GM12878 (cell line): Measurements from ENCODE around the gene GNL3. TPM values are rescaled to one million over a fixed set of nuclear protein-coding genes. Genes with fewer than 3 reads are reported as not detected.

Source experiments
- ATF7 ChIP-seq: fragments of 450-650 bp; IDR thresholded peaks from 2 replicates; pipeline ENCODE4 v1.6.1; 2016; ENCODE audit warnings: low read depth, mild to moderate bottlenecking
- DPF2 ChIP-seq: fragments of 450-650 bp; IDR thresholded peaks from 2 replicates; pipeline ENCODE4 v1.6.1; 2017; ENCODE audit warnings: mild to moderate bottlenecking
- E2F4 ChIP-seq: IDR thresholded peaks from 2 replicates; pipeline ENCODE4 v1.6.1; 2012; ENCODE audit warnings: low read depth, low read length, improper control_type of control experiment
- HDGF ChIP-seq: fragments of 450-650 bp; IDR thresholded peaks from 2 replicates; pipeline ENCODE4 v1.6.1; 2016; ENCODE audit warnings: antibody characterized with exemption
- IKZF2 ChIP-seq, 2 experiments: fragments of 450-650 bp; IDR thresholded peaks; 2 replicates each; pipeline ENCODE4 v1.6.1; 2017; ENCODE audit warnings: mild to moderate bottlenecking in 2 of 2, moderate library complexity in 2 of 2
- KLF5 ChIP-seq: fragments of 450-650 bp; IDR thresholded peaks from 2 replicates; pipeline ENCODE4 v1.6.1; 2014; ENCODE audit warnings: mild to moderate bottlenecking; ENCODE audit not compliant: partially characterized antibody
- MEF2B ChIP-seq: fragments of 450-650 bp; IDR thresholded peaks from 2 replicates; pipeline ENCODE4 v1.6.1; 2018; ENCODE audit warnings: mild to moderate bottlenecking, moderate library complexity; ENCODE audit not compliant: partially characterized antibody, poor library complexity, severe bottlenecking
- MTA3 ChIP-seq: IDR thresholded peaks from 2 replicates; pipeline ENCODE4 v1.6.1; 2012; ENCODE audit warnings: low read length, inconsistent platforms, borderline replicate concordance
- MXI1 ChIP-seq: fragments of 150-350 bp; IDR thresholded peaks from 2 replicates; pipeline ENCODE4 v1.6.1; 2011; ENCODE audit warnings: low read depth, mild to moderate bottlenecking, inconsistent platforms, low read length, improper control_type of control experiment
- POLR2AphosphoS5 ChIP-seq: IDR thresholded peaks from 2 replicates; pipeline ENCODE4 v1.6.1; 2011; ENCODE audit warnings: mild to moderate bottlenecking, low read length, inconsistent platforms
- SIN3A ChIP-seq: IDR thresholded peaks from 2 replicates; pipeline ENCODE4 v1.6.1; 2012; ENCODE audit warnings: low read depth, low read length, improper control_type of control experiment
- SUPT20H ChIP-seq: IDR thresholded peaks from 2 replicates; pipeline ENCODE4 v1.6.1; 2011; ENCODE audit warnings: low read depth, mild to moderate bottlenecking, low read length, moderate library complexity, borderline replicate concordance; ENCODE audit not compliant: control insufficient read depth
- TAF1 ChIP-seq: IDR thresholded peaks from 2 replicates; pipeline ENCODE4 v1.6.1; 2011; ENCODE audit warnings: mild to moderate bottlenecking, low read depth, low read length, borderline replicate concordance
- TARDBP ChIP-seq: IDR thresholded peaks from 2 replicates; pipeline ENCODE4 v1.6.1; 2016; ENCODE audit warnings: borderline replicate concordance
- TCF3 ChIP-seq: IDR thresholded peaks from 2 replicates; pipeline ENCODE4 v1.6.1; 2012; ENCODE audit warnings: low read depth, mild to moderate bottlenecking, low read length, borderline replicate concordance; ENCODE audit not compliant: insufficient read depth
- WRNIP1 ChIP-seq: IDR thresholded peaks from 2 replicates; pipeline ENCODE4 v1.6.1; 2011; ENCODE audit warnings: low read depth, low read length, improper control_type of control experiment, borderline replicate concordance
- YY1 ChIP-seq: IDR thresholded peaks from 2 replicates; pipeline ENCODE4 v1.6.1; 2011; ENCODE audit warnings: low read depth, mild to moderate bottlenecking, low read length
- ZNF274 ChIP-seq: IDR thresholded peaks from one replicate; pipeline ENCODE4 v1.8.0; 2011; ENCODE audit not compliant: insufficient read length, insufficient read depth
- polyA plus RNA-seq, 11 experiments: library from polyadenylated mRNA; depleted of rRNA in 4 of 11; unstranded in 6 of 11; stranded (reverse) in 5 of 11; fragments of >200 nt; fragmentation: Nextera tagmentation in 4 of 11; fragmentation: Illumina TruSeq in 1 of 11; extraction: Ambion mirVana in 4 of 11; extraction: Trizol in 1 of 11; gene quantifications; 1 replicate in 1 of 11; 2 replicates in 10 of 11; pipeline versions ENCODE4 v1.2.1 to v1.2.3, GENCODE V29; 2011 to 2016; ENCODE audit warnings: inconsistent platforms in 2 of 11, missing spikeins in 2 of 11, low read depth in 1 of 11
- total RNA-seq, 4 experiments: library from RNA; depleted of rRNA in 3 of 4; stranded (reverse); fragments of >200 nt in 3 of 4; fragmentation: Illumina TruSeq in 1 of 4; extraction: Trizol in 1 of 4; gene quantifications; 2 replicates each; pipeline versions ENCODE4 v1.2.1 to v1.2.3, GENCODE V29; 2013 to 2021
- TF ChIP-seq, protein P1 (sequence below): fragments of 450-650 bp; IDR thresholded peaks from 2 replicates; pipeline ENCODE4 v1.6.1; 2017; ENCODE audit warnings: mild to moderate bottlenecking, low read depth, inconsistent platforms; ENCODE audit not compliant: poor library complexity, severe bottlenecking
- TF ChIP-seq, protein P2 (sequence below): IDR thresholded peaks from 2 replicates; pipeline ENCODE4 v1.6.1; 2012; ENCODE audit warnings: improper control_type of control experiment, low read depth, low read length; ENCODE audit not compliant: insufficient replicate concordance

Gene GNL3
- total and polyA plus RNA-seq, 10 of the 15 experiments (the other 5 are each of a cell fraction or from before 2014, with no cell fraction given): 172 to 368 (median 257) TPM

DNA sequence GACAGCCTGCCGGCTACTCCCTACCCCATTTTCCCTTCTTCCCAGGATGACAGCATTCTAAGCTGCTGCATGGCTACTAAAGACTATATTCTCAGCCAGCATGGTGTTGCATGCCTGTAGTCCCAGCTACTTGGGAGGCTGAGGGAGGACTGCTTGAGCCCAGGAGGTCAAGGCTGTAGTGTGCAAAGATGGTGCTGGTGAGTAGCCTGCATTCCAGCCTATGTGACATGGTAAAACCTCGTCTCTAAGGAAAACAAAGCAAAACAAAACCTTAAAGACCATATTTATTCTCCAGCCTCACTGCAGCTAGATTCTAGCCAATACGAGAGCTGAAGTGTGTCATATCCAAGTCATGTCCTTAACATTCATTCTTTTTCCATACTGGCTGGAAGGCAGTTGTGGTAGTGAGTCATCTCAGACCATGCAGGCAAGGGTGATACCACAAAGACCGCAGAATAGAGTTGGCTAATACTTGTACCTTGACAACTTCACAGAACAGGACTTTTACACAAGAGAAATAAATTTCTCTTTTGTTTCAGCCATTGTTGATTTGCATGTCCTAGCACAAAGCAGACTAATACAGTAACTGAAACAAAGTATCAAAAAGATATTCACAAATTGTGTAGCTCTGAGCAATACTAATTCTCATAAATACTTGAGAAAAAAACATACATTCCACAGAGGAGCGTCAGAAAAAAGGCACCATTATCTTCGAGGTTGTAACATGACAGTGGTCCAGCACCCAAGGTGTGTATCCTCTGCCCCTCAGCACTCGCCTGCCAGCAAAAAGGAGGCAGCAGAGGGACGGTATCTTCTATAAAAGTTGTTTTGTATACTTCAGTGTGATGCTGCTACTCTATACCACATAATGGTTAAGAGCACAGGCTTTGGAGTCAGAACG lies 15.0 kb upstream of the GNL3 start (continued):
- TF ChIP-seq, protein P1, sequence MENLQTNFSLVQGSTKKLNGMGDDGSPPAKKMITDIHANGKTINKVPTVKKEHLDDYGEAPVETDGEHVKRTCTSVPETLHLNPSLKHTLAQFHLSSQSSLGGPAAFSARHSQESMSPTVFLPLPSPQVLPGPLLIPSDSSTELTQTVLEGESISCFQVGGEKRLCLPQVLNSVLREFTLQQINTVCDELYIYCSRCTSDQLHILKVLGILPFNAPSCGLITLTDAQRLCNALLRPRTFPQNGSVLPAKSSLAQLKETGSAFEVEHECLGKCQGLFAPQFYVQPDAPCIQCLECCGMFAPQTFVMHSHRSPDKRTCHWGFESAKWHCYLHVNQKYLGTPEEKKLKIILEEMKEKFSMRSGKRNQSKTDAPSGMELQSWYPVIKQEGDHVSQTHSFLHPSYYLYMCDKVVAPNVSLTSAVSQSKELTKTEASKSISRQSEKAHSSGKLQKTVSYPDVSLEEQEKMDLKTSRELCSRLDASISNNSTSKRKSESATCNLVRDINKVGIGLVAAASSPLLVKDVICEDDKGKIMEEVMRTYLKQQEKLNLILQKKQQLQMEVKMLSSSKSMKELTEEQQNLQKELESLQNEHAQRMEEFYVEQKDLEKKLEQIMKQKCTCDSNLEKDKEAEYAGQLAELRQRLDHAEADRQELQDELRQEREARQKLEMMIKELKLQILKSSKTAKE: peak; percentile 47
- TF ChIP-seq SUPT20H: no peak
- TF ChIP-seq IKZF2 (IDR thresholded peaks at IDR 0.05): peak; percentile 95 to 97
- no peak for TF ChIP-seq SIN3A
- no peak for TF ChIP-seq E2F4
- no peak for TF ChIP-seq WRNIP1
- TF ChIP-seq TARDBP: no peak
- no peak for TF ChIP-seq TAF1
- no peak for TF ChIP-seq TCF3
- TF ChIP-seq MTA3: 0 out of 2 replicates have a peak, but pooled peaks have one; percentile 80
- TF ChIP-seq HDGF: peak; percentile 64; the same call in 1 of the 2 replicates
- TF ChIP-seq MEF2B: no peak
- no peak for TF ChIP-seq MXI1
- TF ChIP-seq, protein P2, sequence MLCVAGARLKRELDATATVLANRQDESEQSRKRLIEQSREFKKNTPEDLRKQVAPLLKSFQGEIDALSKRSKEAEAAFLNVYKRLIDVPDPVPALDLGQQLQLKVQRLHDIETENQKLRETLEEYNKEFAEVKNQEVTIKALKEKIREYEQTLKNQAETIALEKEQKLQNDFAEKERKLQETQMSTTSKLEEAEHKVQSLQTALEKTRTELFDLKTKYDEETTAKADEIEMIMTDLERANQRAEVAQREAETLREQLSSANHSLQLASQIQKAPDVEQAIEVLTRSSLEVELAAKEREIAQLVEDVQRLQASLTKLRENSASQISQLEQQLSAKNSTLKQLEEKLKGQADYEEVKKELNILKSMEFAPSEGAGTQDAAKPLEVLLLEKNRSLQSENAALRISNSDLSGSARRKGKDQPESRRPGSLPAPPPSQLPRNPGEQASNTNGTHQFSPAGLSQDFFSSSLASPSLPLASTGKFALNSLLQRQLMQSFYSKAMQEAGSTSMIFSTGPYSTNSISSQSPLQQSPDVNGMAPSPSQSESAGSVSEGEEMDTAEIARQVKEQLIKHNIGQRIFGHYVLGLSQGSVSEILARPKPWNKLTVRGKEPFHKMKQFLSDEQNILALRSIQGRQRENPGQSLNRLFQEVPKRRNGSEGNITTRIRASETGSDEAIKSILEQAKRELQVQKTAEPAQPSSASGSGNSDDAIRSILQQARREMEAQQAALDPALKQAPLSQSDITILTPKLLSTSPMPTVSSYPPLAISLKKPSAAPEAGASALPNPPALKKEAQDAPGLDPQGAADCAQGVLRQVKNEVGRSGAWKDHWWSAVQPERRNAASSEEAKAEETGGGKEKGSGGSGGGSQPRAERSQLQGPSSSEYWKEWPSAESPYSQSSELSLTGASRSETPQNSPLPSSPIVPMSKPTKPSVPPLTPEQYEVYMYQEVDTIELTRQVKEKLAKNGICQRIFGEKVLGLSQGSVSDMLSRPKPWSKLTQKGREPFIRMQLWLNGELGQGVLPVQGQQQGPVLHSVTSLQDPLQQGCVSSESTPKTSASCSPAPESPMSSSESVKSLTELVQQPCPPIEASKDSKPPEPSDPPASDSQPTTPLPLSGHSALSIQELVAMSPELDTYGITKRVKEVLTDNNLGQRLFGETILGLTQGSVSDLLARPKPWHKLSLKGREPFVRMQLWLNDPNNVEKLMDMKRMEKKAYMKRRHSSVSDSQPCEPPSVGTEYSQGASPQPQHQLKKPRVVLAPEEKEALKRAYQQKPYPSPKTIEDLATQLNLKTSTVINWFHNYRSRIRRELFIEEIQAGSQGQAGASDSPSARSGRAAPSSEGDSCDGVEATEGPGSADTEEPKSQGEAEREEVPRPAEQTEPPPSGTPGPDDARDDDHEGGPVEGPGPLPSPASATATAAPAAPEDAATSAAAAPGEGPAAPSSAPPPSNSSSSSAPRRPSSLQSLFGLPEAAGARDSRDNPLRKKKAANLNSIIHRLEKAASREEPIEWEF: no peak
- no peak for TF ChIP-seq POLR2AphosphoS5
- peak; percentile 50 for TF ChIP-seq ATF7
- TF ChIP-seq DPF2: peak; percentile 85
- no peak for TF ChIP-seq YY1
- no peak for TF ChIP-seq KLF5
- TF ChIP-seq ZNF274: no peak
